ENCODE measurements around the gene VPREB3.
A peak's percentile ranks its signal among the peaks of the same experiment; 100 is the strongest.

Gene VPREB3

GRCh38 chr22:23796461-23796860 lies 42.2 kb upstream of the VPREB3 start:
- no peak for TF ChIP-seq CTCF (IDR thresholded peaks at IDR 0.05; ENCODE audit: low read depth, low read length)
- no peak overlapping the region for H3K4me3 ChIP-seq (replicated peaks in 1 of 2; ENCODE audit: low read depth in 2 of 2, low read length in 2 of 2)
- peak in 1 of 2 donors; percentile 39 for DNase-seq (ENCODE audit: low read depth in 2 of 2)

DNA sequence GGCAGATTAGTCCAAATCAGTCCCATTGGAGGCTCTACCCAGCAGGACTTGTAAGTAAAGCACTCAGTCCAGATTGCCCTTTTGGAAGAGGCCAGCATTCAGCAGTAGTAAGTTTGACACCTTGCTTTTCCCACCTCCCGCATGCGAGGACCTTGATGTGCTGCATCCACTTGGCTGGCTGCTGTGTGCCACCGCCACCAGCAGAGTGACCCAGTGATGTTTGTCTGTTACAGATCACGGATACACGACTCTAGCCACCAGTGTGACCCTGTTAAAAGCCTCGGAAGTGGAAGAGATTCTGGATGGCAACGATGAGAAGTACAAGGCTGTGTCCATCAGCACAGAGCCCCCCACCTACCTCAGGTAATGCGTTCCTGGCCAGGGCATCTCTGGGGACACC lies 39.1 kb upstream of the VPREB3 start:
- no peak for TF ChIP-seq CTCF (IDR thresholded peaks at IDR 0.05; ENCODE audit: low read depth, low read length)
- no peak for DNase-seq (ENCODE audit: low read depth in 2 of 2)
- H3K4me3 ChIP-seq (replicated peaks in 1 of 2; ENCODE audit: low read depth in 2 of 2, low read length in 2 of 2) = no peak overlapping the region

DNA sequence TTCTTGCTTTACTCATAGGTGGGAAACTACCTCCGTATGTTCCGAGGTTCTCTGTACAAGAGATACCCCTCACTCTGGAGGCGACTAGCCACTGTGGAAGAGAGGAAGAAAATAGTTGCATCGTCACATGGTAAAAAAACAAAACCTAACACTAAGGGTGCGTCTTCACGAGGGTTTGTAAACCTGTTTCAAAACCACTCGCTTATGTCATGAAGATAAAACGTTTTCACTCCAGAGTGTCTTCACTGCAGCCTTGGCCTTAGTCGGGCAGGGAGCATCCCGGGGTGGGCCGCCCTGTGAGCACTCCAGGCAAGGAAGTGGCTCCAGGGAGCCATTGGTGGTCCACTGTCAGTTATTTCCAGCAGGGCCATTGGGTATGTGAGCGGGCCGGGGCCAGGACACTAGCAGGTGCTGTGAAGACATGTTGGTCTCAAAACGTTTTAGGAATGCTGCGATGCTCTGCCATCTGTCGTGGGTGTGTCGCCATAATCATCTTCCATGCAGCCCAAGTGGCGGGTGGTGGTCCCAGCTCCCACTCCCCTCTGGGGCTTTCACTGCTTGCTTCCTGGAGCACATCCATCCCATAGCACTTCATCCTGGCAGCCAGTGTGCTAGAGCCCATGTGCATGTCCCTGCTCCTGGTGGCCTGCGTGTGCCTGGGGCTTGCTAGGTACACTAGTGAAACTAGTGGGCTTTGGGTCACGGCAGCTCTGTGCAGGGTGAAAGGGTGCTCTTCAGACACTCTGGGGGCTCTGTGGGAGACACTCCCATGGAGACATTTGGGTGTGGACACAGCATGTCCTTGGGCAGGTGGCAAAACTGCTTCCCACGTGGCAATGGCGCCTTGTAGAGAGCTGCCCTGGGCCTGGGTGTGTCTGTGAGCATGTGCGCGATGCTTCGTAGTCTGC lies 37.8 kb upstream of the VPREB3 start:
- TF ChIP-seq CTCF (IDR thresholded peaks at IDR 0.05; ENCODE audit: low read depth, low read length) = no peak
- no peak overlapping the region for H3K4me3 ChIP-seq (replicated peaks in 1 of 2; ENCODE audit: low read depth in 2 of 2, low read length in 2 of 2)
- no peak for DNase-seq (ENCODE audit: low read depth in 2 of 2)

DNA sequence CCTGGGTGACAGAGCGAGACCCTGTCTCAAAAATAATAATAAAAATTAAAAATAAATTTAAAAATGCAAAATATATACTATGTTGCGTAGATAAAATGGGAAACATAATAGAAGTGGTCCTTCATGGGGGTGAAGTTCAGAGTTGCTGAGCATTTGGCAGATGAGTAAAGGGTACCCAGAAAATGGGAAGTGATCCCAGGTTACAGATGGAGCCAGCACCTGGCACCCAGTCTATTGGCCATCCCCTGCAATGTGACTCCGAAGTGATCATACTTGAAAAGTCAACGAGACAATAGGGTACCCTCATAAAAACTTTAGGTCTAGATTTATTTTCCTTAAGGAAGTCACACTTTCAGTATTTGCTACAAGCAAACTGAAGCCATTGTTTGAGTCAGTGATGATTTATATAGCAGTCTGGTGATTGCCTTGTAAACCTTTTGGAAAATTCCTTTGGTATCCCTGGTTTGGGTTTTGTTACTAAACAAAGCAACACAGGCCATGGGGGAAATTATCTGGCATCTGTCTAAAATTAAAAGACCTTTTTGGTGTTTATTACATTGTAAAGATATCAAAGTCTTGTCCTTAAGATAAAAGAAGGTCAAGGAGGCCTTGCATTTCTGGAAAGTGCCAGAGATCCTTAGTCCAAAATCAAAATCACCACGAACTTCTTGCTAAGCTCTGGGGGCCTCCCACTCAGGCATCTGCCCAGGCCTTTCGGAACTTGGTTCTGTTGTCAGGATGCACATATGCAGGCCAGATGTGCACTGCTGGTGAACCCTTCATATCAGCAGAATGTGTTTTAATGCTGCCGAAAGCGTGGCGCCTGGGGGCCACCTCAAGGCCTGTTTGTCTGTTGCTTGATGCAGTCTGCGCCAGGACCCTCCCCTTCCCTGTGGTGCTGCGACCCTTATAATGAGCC lies 36.9 kb upstream of the VPREB3 start:
- TF ChIP-seq CTCF (IDR thresholded peaks at IDR 0.05; ENCODE audit: low read depth, low read length) = no peak
- no peak overlapping the region for H3K4me3 ChIP-seq (replicated peaks in 1 of 2; ENCODE audit: low read depth in 2 of 2, low read length in 2 of 2)
- peak in 1 of 2 donors; percentile 76 for DNase-seq (ENCODE audit: low read depth in 2 of 2)

DNA sequence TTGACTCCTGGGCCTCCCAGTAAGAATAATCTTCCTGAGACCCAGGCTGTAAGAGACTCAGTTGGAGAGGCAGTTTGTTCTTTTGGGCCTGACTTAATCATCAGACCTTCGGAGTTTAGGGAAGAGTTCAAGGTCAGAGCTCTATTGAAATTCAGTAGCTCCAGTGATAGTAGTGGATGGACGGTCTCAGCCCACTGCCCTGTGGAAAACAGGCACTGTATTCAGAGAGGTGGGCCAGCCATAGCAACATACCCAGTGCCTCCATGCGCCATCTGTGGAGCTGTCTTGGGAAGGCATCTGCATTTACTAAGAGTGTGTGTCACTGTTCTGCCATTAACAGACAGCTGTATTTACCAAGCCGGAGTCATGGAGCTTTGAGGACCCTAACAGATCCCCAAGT lies 35.4 kb upstream of the VPREB3 start:
- no peak overlapping the region for H3K4me3 ChIP-seq (replicated peaks in 1 of 2; ENCODE audit: low read depth in 2 of 2, low read length in 2 of 2)
- DNase-seq (ENCODE audit: low read depth in 2 of 2) = no peak
- no peak for TF ChIP-seq CTCF (IDR thresholded peaks at IDR 0.05; ENCODE audit: low read depth, low read length)

- no peak overlapping the region for H3K4me3 ChIP-seq (replicated peaks in 1 of 2; ENCODE audit: low read depth in 2 of 2, low read length in 2 of 2)
- no peak for DNase-seq (ENCODE audit: low read depth in 2 of 2)
- no peak for TF ChIP-seq CTCF (IDR thresholded peaks at IDR 0.05; ENCODE audit: low read depth, low read length)
Measured at GRCh38 chr22:23789121-23789520, 34.9 kb upstream of the VPREB3 start.
